Endothelial cell of umbilical vein (primary cell): Measurements from ENCODE around the gene PLN. TPM values are rescaled to one million over a fixed set of nuclear protein-coding genes. Genes with fewer than 3 reads are reported as not detected.

ENCODE experiments used
- BruUV-seq: library from RNA; stranded (reverse); fragments of 400-500 nt; replicated peaks from 2 replicates; lab custom pipeline; 2021; lab: Mats Ljungman, UMichigan
- CTCF ChIA-PET: fragments of 300-600, 350-600 bp; sonication (Branson Sonifier 250); formaldehyde crosslinking; loops from one replicate; lab custom pipeline; 2021; ENCODE audit warnings: antibody characterized with exemption, inconsistent platforms; lab: Charles Lee
- POLR2A ChIA-PET: fragments of 300-600, 350-600 bp; sonication (Branson Sonifier 250); formaldehyde crosslinking; loops from one replicate; lab custom pipeline; 2021; ENCODE audit warnings: antibody characterized with exemption, inconsistent platforms; lab: Charles Lee
- DNase-seq: peaks from one replicate; pipeline ENCODE4 v3.0.0-alpha.2; 2011; ENCODE audit warnings: low read depth, low spot score
- FAIRE-seq: peaks from 2 replicates; lab custom pipeline; 2011; peaks lifted over from hg19 to GRCh38; lab: Jason Lieb, UNC
- H2AFZ ChIP-seq: 2 replicates; pipeline ENCODE4 v1.6.0; 2012; ENCODE audit warnings: low read depth, low read length, control low read depth, inconsistent platforms
- H3K27ac ChIP-seq: 2 replicates; pipeline ENCODE4 v1.5.1; 2011; ENCODE audit warnings: low read depth, mild to moderate bottlenecking, control low read depth, low read length, moderate library complexity; ENCODE audit not compliant: insufficient read depth
- H3K27me3 ChIP-seq, 2 experiments: 2 replicates each; pipeline versions ENCODE4 v1.6.0 to v1.6.1; 2011; ENCODE audit warnings: low read length in 2 of 2, mixed read lengths in 1 of 2; ENCODE audit not compliant: control insufficient read depth in 2 of 2, insufficient read depth in 2 of 2
- H3K36me3 ChIP-seq, 2 experiments: 2 replicates in 1 of 2; 3 replicates in 1 of 2; pipeline ENCODE4 v1.5.1; 2011; ENCODE audit warnings: low read length in 2 of 2, mild to moderate bottlenecking in 1 of 2, moderate library complexity in 1 of 2; ENCODE audit not compliant: control insufficient read depth in 2 of 2, insufficient read depth in 2 of 2; ENCODE audit errors: extremely low read depth in 1 of 2
- H3K4me1 ChIP-seq: 3 replicates; pipeline ENCODE4 v1.5.1; 2011; ENCODE audit warnings: mild to moderate bottlenecking, low read length; ENCODE audit not compliant: control insufficient read depth, insufficient read depth; ENCODE audit errors: extremely low read depth
- H3K4me2 ChIP-seq: 2 replicates; pipeline ENCODE4 v1.6.1; 2011; ENCODE audit warnings: low read length, control low read depth, mixed read lengths; ENCODE audit not compliant: insufficient read depth
- H3K4me3 ChIP-seq, 3 experiments: fragments of 200-600 bp in 1 of 3; sonication (generic), shearing (Covaris generic) in 1 of 3; replicated peaks in 1 of 3; 2 replicates each; pipeline ENCODE4 v1.5.1; 2011 to 2016; ENCODE audit warnings: control low read depth in 3 of 3, low read length in 3 of 3, mild to moderate bottlenecking in 2 of 3, inconsistent platforms in 1 of 3, low read depth in 1 of 3, moderate library complexity in 1 of 3; ENCODE audit not compliant: insufficient read depth in 1 of 3
- H3K79me2 ChIP-seq: 2 replicates; pipeline ENCODE4 v1.6.0; 2012; ENCODE audit warnings: low read length, inconsistent platforms; ENCODE audit not compliant: control insufficient read depth, insufficient read depth
- H3K9ac ChIP-seq: replicated peaks from 2 replicates; pipeline ENCODE3; 2011; ENCODE audit warnings: low read length, control low read depth; ENCODE audit not compliant: insufficient read depth; ENCODE audit errors: extremely low read depth
- H3K9me1 ChIP-seq: replicated peaks from 3 replicates; pipeline ENCODE4 v1.6.0; 2011; ENCODE audit warnings: mild to moderate bottlenecking, low read length; ENCODE audit not compliant: control insufficient read depth, insufficient read depth; ENCODE audit errors: extremely low read depth
- H3K9me3 ChIP-seq: replicated peaks from 2 replicates; pipeline ENCODE4 v1.5.1; 2012; ENCODE audit warnings: low read length, inconsistent platforms; ENCODE audit not compliant: control insufficient read depth, insufficient read depth
- H4K20me1 ChIP-seq: replicated peaks from 2 replicates; pipeline ENCODE3; 2011; ENCODE audit warnings: mild to moderate bottlenecking, low read length; ENCODE audit not compliant: control insufficient read depth, insufficient read depth; ENCODE audit errors: extremely low read depth
- EZH2 ChIP-seq: IDR thresholded peaks from 2 replicates; pipeline ENCODE4 v1.6.1; 2012; ENCODE audit warnings: borderline replicate concordance, low read depth, mild to moderate bottlenecking, moderate library complexity, low read length, inconsistent platforms; ENCODE audit not compliant: severe bottlenecking
- FOS ChIP-seq: IDR thresholded peaks from 2 replicates; pipeline ENCODE4 v1.6.1; 2011; ENCODE audit warnings: mild to moderate bottlenecking, low read length, moderate library complexity, borderline replicate concordance; ENCODE audit not compliant: insufficient read depth
- GATA2 ChIP-seq: IDR thresholded peaks from 2 replicates; pipeline ENCODE4 v1.7.0; 2011; ENCODE audit warnings: low read depth, mild to moderate bottlenecking, moderate library complexity, mixed read lengths, low read length; ENCODE audit not compliant: insufficient read length, insufficient read depth
- JUN ChIP-seq: IDR thresholded peaks from 2 replicates; pipeline ENCODE4 v1.6.1; 2011; ENCODE audit warnings: borderline replicate concordance, low read depth; ENCODE audit not compliant: insufficient read length, insufficient read depth
- MYC ChIP-seq: IDR thresholded peaks from one replicate; pipeline ENCODE4 v1.6.1; 2011; ENCODE audit warnings: mild to moderate bottlenecking, low read depth, low read length
- POLR2A ChIP-seq: IDR thresholded peaks from 2 replicates; pipeline ENCODE4 v1.6.1; 2012; ENCODE audit warnings: low read depth, mild to moderate bottlenecking, control low read depth, low read length
- POLR2AphosphoS5 ChIP-seq: IDR thresholded peaks from 2 replicates; pipeline ENCODE4 v1.6.1; 2012; ENCODE audit warnings: low read depth, mild to moderate bottlenecking, control low read depth, low read length, moderate library complexity; ENCODE audit not compliant: insufficient read depth
- dilution Hi-C: fragments of 300-500 bp; cut with MboI; formaldehyde crosslinking; loops from one replicate; pipeline ENCODE4 v1.15.0; 2019; ENCODE audit warnings: low sequenced_read_pairs; ENCODE audit not compliant: extremely low pct_ligation_motif_present
- intact Hi-C: fragments of 100-400 bp; cut with micrococcal nuclease; formaldehyde crosslinking; loops from one replicate; pipeline ENCODE4 v1.10.0; 2022
- polyA plus RNA-seq, 4 experiments: library from polyadenylated mRNA; depleted of rRNA in 3 of 4; stranded (reverse) in 3 of 4; unstranded in 1 of 4; fragments of >200 nt; gene quantifications; 2 replicates each; pipeline versions ENCODE4 v1.2.1 to v1.2.3, GENCODE V29; 2011 to 2012; ENCODE audit warnings: missing spikeins in 1 of 4
- total RNA-seq: library from RNA; stranded (reverse); gene quantifications from 2 replicates; pipeline ENCODE4 v1.2.3, GENCODE V29; 2021
- TF ChIP-seq, protein P1 (sequence below): IDR thresholded peaks from 2 replicates; pipeline ENCODE4 v1.6.1; 2011; ENCODE audit not compliant: insufficient read depth, insufficient read length
- TF ChIP-seq, protein P2 (sequence below), 2 donors: IDR thresholded peaks; 1 replicate in 1 of 2; 2 replicates in 1 of 2; pipeline ENCODE4 v1.5.1; 2011; ENCODE audit warnings: low read length in 2 of 2, mild to moderate bottlenecking in 2 of 2, moderate library complexity in 2 of 2, control low read depth in 1 of 2, inconsistent platforms in 1 of 2, low read depth in 1 of 2; ENCODE audit not compliant: insufficient read depth in 1 of 2; ENCODE audit errors: extremely low read depth in 1 of 2

The PLN gene
- total and polyA plus RNA-seq, 2 donors (not counting 3 experiments of a cell fraction or from before 2014, with no cell fraction given) = not detected

DNA sequence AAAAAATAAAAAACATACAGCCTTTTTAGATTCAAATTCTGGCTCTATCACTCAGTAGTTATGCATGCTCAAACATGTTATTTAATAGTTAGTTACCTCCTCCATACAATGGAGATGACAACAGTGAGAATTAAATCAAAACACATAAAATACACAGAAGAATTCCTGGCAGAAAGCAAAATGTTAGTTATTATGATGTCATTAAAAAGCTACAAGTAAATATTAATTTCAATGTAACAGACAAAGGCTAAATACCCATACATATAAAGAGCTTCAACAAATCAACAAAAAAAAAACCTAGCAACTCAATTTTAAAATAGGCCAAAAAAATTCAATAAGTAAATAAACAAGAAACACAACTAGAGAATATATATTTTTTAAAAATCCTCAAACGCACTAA, 21.4 kb downstream of the PLN start:
- CTCF ChIA-PET = interaction anchor here (1.6 to 2.6 kb wide), 2 partner anchors 10 to 80 kb away, joined by 3 to 12 read pairs; no protein-coding TSS in a partner anchor

More for the DNA sequence above, 21.4 kb downstream of the PLN start:
- TF ChIP-seq POLR2AphosphoS5 (no peak), FOS (no peak), MYC (no peak), EZH2 (no peak), JUN (no peak), GATA2 (no peak), POLR2A (no peak)
- TF ChIP-seq, protein P1, sequence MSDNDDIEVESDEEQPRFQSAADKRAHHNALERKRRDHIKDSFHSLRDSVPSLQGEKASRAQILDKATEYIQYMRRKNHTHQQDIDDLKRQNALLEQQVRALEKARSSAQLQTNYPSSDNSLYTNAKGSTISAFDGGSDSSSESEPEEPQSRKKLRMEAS = no peak
- TF ChIP-seq, protein P2, sequence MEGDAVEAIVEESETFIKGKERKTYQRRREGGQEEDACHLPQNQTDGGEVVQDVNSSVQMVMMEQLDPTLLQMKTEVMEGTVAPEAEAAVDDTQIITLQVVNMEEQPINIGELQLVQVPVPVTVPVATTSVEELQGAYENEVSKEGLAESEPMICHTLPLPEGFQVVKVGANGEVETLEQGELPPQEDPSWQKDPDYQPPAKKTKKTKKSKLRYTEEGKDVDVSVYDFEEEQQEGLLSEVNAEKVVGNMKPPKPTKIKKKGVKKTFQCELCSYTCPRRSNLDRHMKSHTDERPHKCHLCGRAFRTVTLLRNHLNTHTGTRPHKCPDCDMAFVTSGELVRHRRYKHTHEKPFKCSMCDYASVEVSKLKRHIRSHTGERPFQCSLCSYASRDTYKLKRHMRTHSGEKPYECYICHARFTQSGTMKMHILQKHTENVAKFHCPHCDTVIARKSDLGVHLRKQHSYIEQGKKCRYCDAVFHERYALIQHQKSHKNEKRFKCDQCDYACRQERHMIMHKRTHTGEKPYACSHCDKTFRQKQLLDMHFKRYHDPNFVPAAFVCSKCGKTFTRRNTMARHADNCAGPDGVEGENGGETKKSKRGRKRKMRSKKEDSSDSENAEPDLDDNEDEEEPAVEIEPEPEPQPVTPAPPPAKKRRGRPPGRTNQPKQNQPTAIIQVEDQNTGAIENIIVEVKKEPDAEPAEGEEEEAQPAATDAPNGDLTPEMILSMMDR (IDR thresholded peaks at IDR 0.05; ENCODE audit: extremely low read depth in 1 of 2, insufficient read depth in 1 of 2, low read depth in 1 of 2, low read length in 2 of 2) = no peak
- peaks cover 30% of the 10 kb centered on the region for H3K79me2 ChIP-seq
- H3K27me3 ChIP-seq = no peaks in the 10 kb centered on the region
- no peaks in the 10 kb centered on the region for H3K4me1 ChIP-seq
- H3K4me3 ChIP-seq = no peak overlapping the region
- dilution Hi-C loops = no loop called here
- peaks cover 0 to 4% of the 10 kb centered on the region in 2 experiments for H3K36me3 ChIP-seq
- no peaks in the 10 kb centered on the region for H4K20me1 ChIP-seq
- H3K9ac ChIP-seq = no peak overlapping the region
- BruUV-seq = no TSS peak
- intact Hi-C loops = loop anchor here (5.0 kb wide), 1 partner anchor 208 kb away; no protein-coding TSS in a partner anchor
- POLR2A ChIA-PET = no interaction called here
- H3K4me2 ChIP-seq = no peak overlapping the region
- no peak overlapping the region for H2AFZ ChIP-seq
- H3K9me1 ChIP-seq = no peaks in the 10 kb centered on the region
- FAIRE-seq = no peak
- peaks cover 5% of the 10 kb centered on the region for H3K9me3 ChIP-seq
- no peak overlapping the region for H3K27ac ChIP-seq
- no peak for DNase-seq
